ENCODE data around the gene IL12RB2. TPM values are rescaled to one million over a fixed set of nuclear protein-coding genes. Genes with fewer than 3 reads are reported as not detected.

IL12RB2 gene
- total and polyA plus RNA-seq, 2 of the 13 experiments (the other 11 are each of a cell fraction or from before 2014, with no cell fraction given), result not detected

GRCh38 chr1:67439277-67440029 is 131.8 kb downstream of the IL12RB2 start:
- Histone ChIP-seq H2AFZ (ENCODE audit: low read length) (no peak overlapping the region), H3K9me3 (ENCODE audit: low read length) (no peaks in the 10 kb centered on the region), H4K20me1 (ENCODE audit: insufficient read depth, low read length) (no peaks in the 10 kb centered on the region), H3K27ac (ENCODE audit: extremely low read length, insufficient read depth, low read length) (no peak overlapping the region), H3K4me3 (replicated peaks in 1 of 3; ENCODE audit: insufficient read depth in 1 of 3, low read depth in 2 of 3, low read length in 3 of 3) (no peak overlapping the region), H3K36me3 (replicated peaks in 1 of 2; ENCODE audit: control insufficient read depth in 1 of 2, insufficient read depth in 2 of 2, low read length in 2 of 2) (no peaks in the 10 kb centered on the region), H3K4me2 (ENCODE audit: low read depth, low read length) (no peak overlapping the region), H3K4me1 (ENCODE audit: insufficient read depth, low read length) (peaks cover 30% of the 10 kb centered on the region), H3K79me2 (ENCODE audit: insufficient read depth, low read length) (no peaks in the 10 kb centered on the region), H3K27me3 (ENCODE audit: control insufficient read depth in 1 of 2, insufficient read depth in 2 of 2, low read length in 2 of 2) (no peaks in the 10 kb centered on the region), H3K9ac (ENCODE audit: insufficient read depth, low read depth, low read length) (no peak overlapping the region)
- intact Hi-C loops (cut with micrococcal nuclease; ENCODE audit: unreplicated experiment) (no loop called here), in situ Hi-C loops (cut with HindIII; ENCODE audit: extremely low pct_ligation_motif_present, low pct_unique_long_range_greater_than_20kb) (no loop called here)
- FAIRE-seq (no peak), ATAC-seq (peak; percentile 75), DNase-seq (ENCODE audit: low spot score) (peak; percentile 52)
- whole genome bisulfite sequencing (ENCODE audit: low lambda C conversion rate), result 29% methylated on average over 6 of the region's 6 CpGs
- ChIA-PET CTCF (ENCODE audit: low intra/inter-chr PET ratio, low total read pairs) (no interaction called here), POLR2A (interaction anchor here (1.4 kb wide), 1 partner anchor 9 kb away, joined by 6 read pairs; the partner anchor contains the start of gene SERBP1)
- TF ChIP-seq TEAD3 (CRISPR knock-in tag; optimal IDR thresholded peaks at IDR 0.05; ENCODE audit: borderline replicate concordance) (peak; percentile 54), ETV6 (CRISPR knock-in tag; conservative IDR thresholded peaks at IDR 0.05) (no peak), MNT (IDR thresholded peaks at IDR 0.05) (peak; percentile 77), SNAPC2 (CRISPR knock-in tag; IDR thresholded peaks at IDR 0.05) (no peak), TEF (CRISPR knock-in tag; IDR thresholded peaks at IDR 0.05) (peak; percentile 45; the same call in 1 of the 2 replicates), NR2F1 (CRISPR knock-in tag; IDR thresholded peaks at IDR 0.05) (no peak), GPN1 (CRISPR knock-in tag; IDR thresholded peaks at IDR 0.05; ENCODE audit: borderline replicate concordance) (no peak), BCL6 (CRISPR knock-in tag; IDR thresholded peaks at IDR 0.05) (peak; percentile 28; the same call in 1 of the 2 replicates), RARA (CRISPR knock-in tag; IDR thresholded peaks at IDR 0.05) (0 out of 2 replicates have a peak, but pooled peaks have one; percentile 13), HNF4A (CRISPR knock-in tag; IDR thresholded peaks at IDR 0.05) (peak; percentile 46; the same call in 1 of the 2 replicates), ZNF644 (CRISPR knock-in tag; IDR thresholded peaks at IDR 0.05; ENCODE audit: low read depth) (0 out of 2 replicates have a peak, but pooled peaks have one; percentile 59)
- BruUV-seq (replicated peaks), result no TSS peak
